ENCODE data around the gene PFKL.

The PFKL gene

GRCh38 chr21:44329971-44330681, 30.3 kb downstream of the PFKL start:
- Histone ChIP-seq H3K9me3 (replicated peaks in 1 of 11) (no peaks in the 10 kb centered on the region), H3K4me1 (peaks cover 41 to 92% (median 85%) of the 10 kb centered on the region in 10 experiments), H3K27me3 (no peaks in the 10 kb centered on the region), H3K27ac (peak overlapping the region in 3 of 11 experiments; percentile 25 to 75 (median 40); a peak in 5 of 22 replicates), H3K4me2 (peak overlapping the region in 4 of 11 experiments; percentile 3 to 33 (median 10); a peak in 2 of 22 replicates), H3K36me3 (peaks cover 19 to 38% (median 26%) of the 10 kb centered on the region in 11 experiments; a peak in 21 of 22 replicates), H4K20me1 (peaks cover 49 to 99% (median 67%) of the 10 kb centered on the region in 11 experiments), H3K4me3 (no peak overlapping the region), H3K9ac (peak overlapping the region in 6 of 11 experiments; percentile 17 to 44 (median 23); a peak in 5 of 22 replicates)
- no peak for TF ChIP-seq Cebpa-rat (IDR thresholded peaks at IDR 0.05)

- Histone ChIP-seq H3K9me3 (replicated peaks in 1 of 11) (no peaks in the 10 kb centered on the region), H3K36me3 (peaks cover 13 to 38% (median 20%) of the 10 kb centered on the region in 11 experiments; a peak in 20 of 22 replicates), H4K20me1 (peaks cover 44 to 98% (median 66%) of the 10 kb centered on the region in 11 experiments; a peak in 21 of 22 replicates), H3K9ac (peak overlapping the region in 6 of 11 experiments; percentile 17 to 44 (median 23); a peak in 4 of 22 replicates), H3K4me3 (no peak overlapping the region), H3K27ac (peak overlapping the region in 4 of 11 experiments; percentile 14 to 75 (median 32); a peak in 3 of 22 replicates), H3K4me2 (0 out of 22 replicates have a peak overlapping the region, but pooled peaks of 3 of the 11 experiments have one; percentile 16 to 93 (median 92)), H3K27me3 (no peaks in the 10 kb centered on the region), H3K4me1 (peaks cover 41 to 97% (median 90%) of the 10 kb centered on the region in 10 experiments)
- TF ChIP-seq Cebpa-rat (IDR thresholded peaks at IDR 0.05), result no peak
Observed at GRCh38 chr21:44330698-44331097, 30.8 kb downstream of the PFKL start.

- H3K4me1 ChIP-seq, result peaks cover 41 to 97% (median 89%) of the 10 kb centered on the region in 10 experiments
- peak overlapping the region in 3 of 11 experiments; percentile 8 to 75 (median 14); a peak in 3 of 22 replicates for H3K27ac ChIP-seq
- peaks cover 12 to 38% (median 19%) of the 10 kb centered on the region in 11 experiments; a peak in 20 of 22 replicates for H3K36me3 ChIP-seq
- peaks cover 39 to 93% (median 64%) of the 10 kb centered on the region in 11 experiments; a peak in 21 of 22 replicates for H4K20me1 ChIP-seq
- H3K9me3 ChIP-seq (replicated peaks in 1 of 11), result no peaks in the 10 kb centered on the region
- TF ChIP-seq Cebpa-rat (IDR thresholded peaks at IDR 0.05), result no peak
- H3K4me3 ChIP-seq, result no peak overlapping the region
- peak overlapping the region in 3 of 11 experiments; percentile 7 to 60 (median 53); a peak in 2 of 22 replicates for H3K9ac ChIP-seq
- peak overlapping the region in 6 of 11 experiments; percentile 85 to 94 (median 92); a peak in 8 of 22 replicates for H3K4me2 ChIP-seq
- H3K27me3 ChIP-seq, result no peaks in the 10 kb centered on the region
Observed at GRCh38 chr21:44331209-44331608, 31.4 kb downstream of the PFKL start.

GRCh38 chr21:44331650-44332307, 31.9 kb downstream of the PFKL start:
- peak overlapping the region in 3 of 11 experiments; percentile 8 to 75 (median 14); a peak in 3 of 22 replicates for H3K27ac ChIP-seq
- H3K9me3 ChIP-seq (replicated peaks in 1 of 11), result no peaks in the 10 kb centered on the region
- H4K20me1 ChIP-seq, result peaks cover 35 to 88% (median 64%) of the 10 kb centered on the region in 11 experiments; a peak in 21 of 22 replicates
- no peak overlapping the region for H3K4me3 ChIP-seq
- peaks cover 10 to 39% (median 19%) of the 10 kb centered on the region in 11 experiments; a peak in 19 of 22 replicates for H3K36me3 ChIP-seq
- H3K4me2 ChIP-seq, result peak overlapping the region; percentile 56 to 95 (median 91); a peak in 17 of 22 replicates
- H3K9ac ChIP-seq, result peak overlapping the region in 3 of 11 experiments; percentile 19 to 60 (median 53); a peak in 3 of 22 replicates
- no peaks in the 10 kb centered on the region for H3K27me3 ChIP-seq
- no peak for TF ChIP-seq Cebpa-rat (IDR thresholded peaks at IDR 0.05)
- H3K4me1 ChIP-seq, result peaks cover 41 to 99% (median 91%) of the 10 kb centered on the region in 10 experiments

GRCh38 chr21:44332383-44332782, 32.5 kb downstream of the PFKL start:
- Histone ChIP-seq H3K4me3 (no peak overlapping the region), H4K20me1 (peaks cover 29 to 82% (median 58%) of the 10 kb centered on the region in 11 experiments; a peak in 21 of 22 replicates)

GRCh38 chr21:44332965-44333364, 33.1 kb downstream of the PFKL start:
- Histone ChIP-seq H3K4me3 (no peak overlapping the region), H3K4me1 (peaks cover 45 to 99% (median 91%) of the 10 kb centered on the region in 10 experiments), H4K20me1 (peaks cover 23 to 77% (median 52%) of the 10 kb centered on the region in 11 experiments; a peak in 21 of 22 replicates), H3K27ac (peak overlapping the region in 2 of 11 experiments; percentile 6 to 87; a peak in 2 of 22 replicates), H3K9ac (peak overlapping the region in 6 of 11 experiments; percentile 27 to 65 (median 46); a peak in 9 of 22 replicates), H3K36me3 (peaks cover 0 to 31% (median 9%) of the 10 kb centered on the region in 11 experiments; a peak in 14 of 22 replicates), H3K9me3 (replicated peaks in 1 of 11) (no peaks in the 10 kb centered on the region), H3K4me2 (peak overlapping the region; percentile 74 to 95 (median 91)), H3K27me3 (no peaks in the 10 kb centered on the region)
- no peak for TF ChIP-seq Cebpa-rat (IDR thresholded peaks at IDR 0.05)

More at GRCh38 chr21:44332383-44332782, 32.5 kb downstream of the PFKL start:
- peaks cover 40 to 99% (median 91%) of the 10 kb centered on the region in 10 experiments for H3K4me1 ChIP-seq
- no peaks in the 10 kb centered on the region for H3K9me3 ChIP-seq (replicated peaks in 1 of 11)
- no peak for TF ChIP-seq Cebpa-rat (IDR thresholded peaks at IDR 0.05)
- H3K27me3 ChIP-seq, result no peaks in the 10 kb centered on the region
- H3K27ac ChIP-seq, result peak overlapping the region in 2 of 11 experiments; percentile 11 to 87; a peak in 1 of 22 replicates
- H3K36me3 ChIP-seq, result peaks cover 4 to 37% (median 15%) of the 10 kb centered on the region in 11 experiments; a peak in 19 of 22 replicates
- H3K4me2 ChIP-seq, result peak overlapping the region; percentile 56 to 95 (median 91); a peak in 21 of 22 replicates
- peak overlapping the region in 5 of 11 experiments; percentile 19 to 65 (median 53); a peak in 6 of 22 replicates for H3K9ac ChIP-seq

GRCh38 chr21:44333509-44334328, 33.9 kb downstream of the PFKL start:
- H3K4me2 ChIP-seq, result peak overlapping the region; percentile 74 to 95 (median 91)
- H3K4me1 ChIP-seq, result peaks cover 50 to 97% (median 89%) of the 10 kb centered on the region in 10 experiments
- no peak for TF ChIP-seq Cebpa-rat (IDR thresholded peaks at IDR 0.05)

More at GRCh38 chr21:44333509-44334328, 33.9 kb downstream of the PFKL start:
- no peaks in the 10 kb centered on the region for H3K9me3 ChIP-seq (replicated peaks in 1 of 11)
- peaks cover 18 to 73% (median 48%) of the 10 kb centered on the region in 11 experiments; a peak in 21 of 22 replicates for H4K20me1 ChIP-seq
- peak overlapping the region in 1 of 10 experiments; percentile 40; a peak in 2 of 20 replicates for H3K4me3 ChIP-seq
- H3K9ac ChIP-seq, result peak overlapping the region in 9 of 11 experiments; percentile 22 to 65 (median 41); a peak in 15 of 22 replicates
- no peaks in the 10 kb centered on the region for H3K27me3 ChIP-seq
- H3K27ac ChIP-seq, result peak overlapping the region in 5 of 11 experiments; percentile 5 to 87 (median 45); a peak in 6 of 22 replicates
- peaks cover 0 to 29% (median 9%) of the 10 kb centered on the region in 11 experiments; a peak in 13 of 22 replicates for H3K36me3 ChIP-seq
